Activated naive CD4-positive, alpha-beta T cell treated with anti-CD3 and anti-CD28 coated beads, Interleukin-2, amount 50 U/mL, for 72 hours (primary cell): ENCODE measurements around the gene ATP8B4. TPM values are rescaled to one million over a fixed set of nuclear protein-coding genes. Genes with fewer than 3 reads are reported as not detected.

Experiments used
- ATAC-seq, 2 donors: fragments of 150-1000 bp; cut with Tn5 transposase; 2 replicates each; pipeline ENCODE4 v1.10.0; 2021; ENCODE audit warnings: mild to moderate bottlenecking in 2 of 2, moderate library complexity in 2 of 2
- DNase-seq, 2 donors: peaks; one replicate each; pipeline ENCODE4 v3.0.0; 2021 to 2022; ENCODE audit warnings: low spot score in 2 of 2
- H3K27ac Mint-ChIP-seq, 2 donors: one replicate each; pipeline ENCODE4 v1.8.0; 2022; ENCODE audit warnings: mild to moderate bottlenecking in 2 of 2, mixed read lengths in 2 of 2
- H3K36me3 Mint-ChIP-seq, 2 donors: one replicate each; pipeline ENCODE4 v1.8.0; 2022; ENCODE audit warnings: mixed read lengths in 2 of 2
- H3K9me3 Mint-ChIP-seq, 2 donors: one replicate each; pipeline ENCODE4 v1.8.0; 2022; ENCODE audit warnings: mixed read lengths in 2 of 2
- total RNA-seq, 2 donors: library from RNA; stranded (reverse); gene quantifications; one replicate each; pipeline ENCODE4 v1.2.3, GENCODE V29; 2022

ATP8B4 gene
- total RNA-seq, 2 donors from 2014 or later = 10.4 to 16.1 TPM

GRCh38 chr15:49915822-49916221 lies 203.2 kb downstream of the ATP8B4 start:
- Mint-ChIP-seq H3K36me3 (no peaks in the 10 kb centered on the region), H3K27ac (no peak overlapping the region), H3K9me3 (peaks cover 0 to 4% of the 10 kb centered on the region in 2 donors)
- DNase-seq = no peak
- ATAC-seq = no peak

- ATAC-seq (no peak), DNase-seq (no peak)
- Mint-ChIP-seq H3K27ac (no peak overlapping the region), H3K9me3 (peaks cover 0 to 21% of the 10 kb centered on the region in 2 donors), H3K36me3 (no peaks in the 10 kb centered on the region)
These were observed 210.1 kb downstream of the ATP8B4 start for GRCh38 chr15:49908933-49909295.

- ATAC-seq = no peak
These were observed 210.6 kb downstream of the ATP8B4 start for GRCh38 chr15:49908236-49908932.

GRCh38 chr15:49906966-49907365 lies 212.1 kb downstream of the ATP8B4 start:
- Mint-ChIP-seq H3K36me3 (no peaks in the 10 kb centered on the region), H3K27ac (no peak overlapping the region), H3K9me3 (peaks cover 0 to 21% of the 10 kb centered on the region in 2 donors)
- DNase-seq (no peak), ATAC-seq (no peak)

More at GRCh38 chr15:49908236-49908932, 210.6 kb downstream of the ATP8B4 start:
- Mint-ChIP-seq H3K36me3 (no peaks in the 10 kb centered on the region), H3K9me3 (peaks cover 0 to 21% of the 10 kb centered on the region in 2 donors), H3K27ac (no peak overlapping the region)
- DNase-seq = no peak

- peaks cover 0 to 18% of the 10 kb centered on the region in 2 donors for H3K9me3 Mint-ChIP-seq
- DNase-seq (no peak), ATAC-seq (no peak)
- no peaks in the 10 kb centered on the region for H3K36me3 Mint-ChIP-seq
- no peak overlapping the region for H3K27ac Mint-ChIP-seq
These were observed 213.8 kb downstream of the ATP8B4 start for GRCh38 chr15:49905221-49905620.

- DNase-seq (no peak), ATAC-seq (no peak)
- Mint-ChIP-seq H3K27ac (no peak overlapping the region), H3K36me3 (no peaks in the 10 kb centered on the region), H3K9me3 (peaks cover 0 to 9% of the 10 kb centered on the region in 2 donors)
These were observed 214.7 kb downstream of the ATP8B4 start for GRCh38 chr15:49904296-49904695.

- ATAC-seq (no peak), DNase-seq (no peak)
- Mint-ChIP-seq H3K36me3 (no peaks in the 10 kb centered on the region), H3K27ac (no peak overlapping the region), H3K9me3 (peaks cover 0 to under 1% of the 10 kb centered on the region in 2 donors)
These were observed 216.1 kb downstream of the ATP8B4 start for GRCh38 chr15:49902685-49903501.

GRCh38 chr15:49901996-49902684 lies 216.9 kb downstream of the ATP8B4 start:
- Mint-ChIP-seq H3K27ac (no peak overlapping the region), H3K36me3 (no peaks in the 10 kb centered on the region), H3K9me3 (no peaks in the 10 kb centered on the region)
- ATAC-seq (no peak), DNase-seq (no peak)

- Mint-ChIP-seq H3K36me3 (no peaks in the 10 kb centered on the region), H3K9me3 (no peaks in the 10 kb centered on the region), H3K27ac (no peak overlapping the region)
- no peak for ATAC-seq
- DNase-seq = no peak
These were observed 217.7 kb downstream of the ATP8B4 start for GRCh38 chr15:49901321-49901720.

- Mint-ChIP-seq H3K27ac (no peak overlapping the region), H3K36me3 (no peaks in the 10 kb centered on the region), H3K9me3 (no peaks in the 10 kb centered on the region)
- no peak for DNase-seq
- ATAC-seq = no peak
These were observed 218.2 kb downstream of the ATP8B4 start for GRCh38 chr15:49900903-49901235.

- H3K27ac Mint-ChIP-seq = no peak overlapping the region
- H3K36me3 Mint-ChIP-seq = no peaks in the 10 kb centered on the region
- H3K9me3 Mint-ChIP-seq = no peaks in the 10 kb centered on the region
- ATAC-seq (no peak), DNase-seq (no peak)
These were observed 218.8 kb downstream of the ATP8B4 start for GRCh38 chr15:49900006-49900902.

GRCh38 chr15:49898575-49899283 lies 220.3 kb downstream of the ATP8B4 start:
- no peak for DNase-seq
- no peak for ATAC-seq
- no peaks in the 10 kb centered on the region for H3K36me3 Mint-ChIP-seq
- H3K9me3 Mint-ChIP-seq = no peaks in the 10 kb centered on the region
- H3K27ac Mint-ChIP-seq = no peak overlapping the region

- Mint-ChIP-seq H3K36me3 (no peaks in the 10 kb centered on the region), H3K9me3 (no peaks in the 10 kb centered on the region), H3K27ac (no peak overlapping the region)
- DNase-seq (no peak), ATAC-seq (no peak)
These were observed 220.9 kb downstream of the ATP8B4 start for GRCh38 chr15:49898097-49898496.

- no peaks in the 10 kb centered on the region for H3K36me3 Mint-ChIP-seq
- no peaks in the 10 kb centered on the region for H3K9me3 Mint-ChIP-seq
- ATAC-seq (no peak), DNase-seq (no peak)
- no peak overlapping the region for H3K27ac Mint-ChIP-seq
These were observed 223.4 kb downstream of the ATP8B4 start for GRCh38 chr15:49895347-49896223.

- no peak overlapping the region for H3K27ac Mint-ChIP-seq
- H3K9me3 Mint-ChIP-seq = no peaks in the 10 kb centered on the region
- no peaks in the 10 kb centered on the region for H3K36me3 Mint-ChIP-seq
- DNase-seq (no peak), ATAC-seq (no peak)
These were observed 228.3 kb downstream of the ATP8B4 start for GRCh38 chr15:49890689-49891088.
